Erythroblast (primary cell): Measurements from ENCODE around the gene GEMIN2.
"Not testable (repeated sequence)": the region's sequence is repeated elsewhere in the genome, so short reads cannot be mapped to it uniquely, and the experiment has no call there.

Experiments used
- GATA1 ChIP-seq: IDR thresholded peaks from 2 replicates; pipeline ENCODE4 v1.6.1; 2011; ENCODE audit warnings: low read depth, mild to moderate bottlenecking, control low read depth, low read length, moderate library complexity
- POLR2A ChIP-seq: IDR thresholded peaks from 2 replicates; pipeline ENCODE4 v1.6.1; 2011; ENCODE audit warnings: mild to moderate bottlenecking, low read length

- TF ChIP-seq POLR2A, GATA1: not testable (repeated sequence)
Measured at GRCh38 chr14:39069169-39069805, 44.8 kb upstream of the GEMIN2 start.
